IMR-90 (cell line): ENCODE results near the gene BRINP3.

Experiments
- MAFK ChIP-seq: IDR thresholded peaks from 2 replicates; pipeline ENCODE4 v1.6.1; 2012; ENCODE audit warnings: low read depth, low read length, improper control_type of control experiment
- POLR2A ChIP-seq: IDR thresholded peaks from 2 replicates; pipeline ENCODE4 v1.6.1; 2012; ENCODE audit warnings: mild to moderate bottlenecking, low read depth, low read length
- RCOR1 ChIP-seq: IDR thresholded peaks from 2 replicates; pipeline ENCODE4 v1.6.1; 2012; ENCODE audit warnings: mild to moderate bottlenecking, low read length, improper control_type of control experiment; ENCODE audit not compliant: insufficient replicate concordance
- TF ChIP-seq, protein P1 (sequence below): conservative IDR thresholded peaks from 2 replicates; pipeline ENCODE4 v1.5.1; 2012; ENCODE audit warnings: mild to moderate bottlenecking, low read depth, low read length, improper control_type of control experiment

DNA sequence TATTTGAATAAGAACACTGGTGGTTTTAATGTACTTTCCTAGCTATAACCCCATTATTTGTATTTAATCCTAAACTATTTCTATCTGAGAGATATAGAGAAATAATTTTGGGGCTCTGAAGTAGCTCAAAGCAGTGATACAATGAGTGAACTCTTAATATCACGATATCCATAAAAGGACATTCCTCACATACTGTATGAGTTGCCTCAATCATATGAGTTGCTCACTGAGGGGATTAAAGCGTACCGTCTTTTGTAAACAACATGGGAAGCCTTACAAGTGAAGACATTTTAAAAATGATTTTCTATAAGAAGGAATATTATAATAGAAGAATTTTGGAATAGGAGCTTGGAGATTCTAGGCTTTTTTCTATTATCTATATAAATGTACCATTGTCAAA is 21.5 kb downstream of the BRINP3 start:
- TF ChIP-seq, protein P1, sequence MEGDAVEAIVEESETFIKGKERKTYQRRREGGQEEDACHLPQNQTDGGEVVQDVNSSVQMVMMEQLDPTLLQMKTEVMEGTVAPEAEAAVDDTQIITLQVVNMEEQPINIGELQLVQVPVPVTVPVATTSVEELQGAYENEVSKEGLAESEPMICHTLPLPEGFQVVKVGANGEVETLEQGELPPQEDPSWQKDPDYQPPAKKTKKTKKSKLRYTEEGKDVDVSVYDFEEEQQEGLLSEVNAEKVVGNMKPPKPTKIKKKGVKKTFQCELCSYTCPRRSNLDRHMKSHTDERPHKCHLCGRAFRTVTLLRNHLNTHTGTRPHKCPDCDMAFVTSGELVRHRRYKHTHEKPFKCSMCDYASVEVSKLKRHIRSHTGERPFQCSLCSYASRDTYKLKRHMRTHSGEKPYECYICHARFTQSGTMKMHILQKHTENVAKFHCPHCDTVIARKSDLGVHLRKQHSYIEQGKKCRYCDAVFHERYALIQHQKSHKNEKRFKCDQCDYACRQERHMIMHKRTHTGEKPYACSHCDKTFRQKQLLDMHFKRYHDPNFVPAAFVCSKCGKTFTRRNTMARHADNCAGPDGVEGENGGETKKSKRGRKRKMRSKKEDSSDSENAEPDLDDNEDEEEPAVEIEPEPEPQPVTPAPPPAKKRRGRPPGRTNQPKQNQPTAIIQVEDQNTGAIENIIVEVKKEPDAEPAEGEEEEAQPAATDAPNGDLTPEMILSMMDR: no peak
- no peak for TF ChIP-seq MAFK
- no peak for TF ChIP-seq RCOR1
- no peak for TF ChIP-seq POLR2A
